WERI-Rb-1 (cell line): ENCODE results near the gene PRKCSH.
A peak's percentile ranks its signal among the peaks of the same experiment; 100 is the strongest.
"Not testable (repeated sequence)": the region's sequence is repeated elsewhere in the genome, so short reads cannot be mapped to it uniquely, and the experiment has no call there.

ENCODE experiments used
- DNase-seq: peaks from one replicate; pipeline ENCODE4 v3.0.0-alpha.2; 2020
- H3K27ac ChIP-seq: fragments of 250-450 bp; sonication (Bioruptor Pico); 2 replicates; pipeline ENCODE4 v1.5.1; 2020; ENCODE audit warnings: mild to moderate bottlenecking, moderate library complexity
- H3K27me3 ChIP-seq: fragments of 250-450 bp; sonication (Bioruptor Pico); 2 replicates; pipeline ENCODE4 v1.5.1; 2021; ENCODE audit warnings: mild to moderate bottlenecking, low read depth, moderate library complexity; ENCODE audit not compliant: insufficient read depth, severe bottlenecking
- H3K36me3 ChIP-seq: fragments of 250-450 bp; sonication (Bioruptor Pico); 2 replicates; pipeline ENCODE4 v1.5.1; 2020; ENCODE audit warnings: mild to moderate bottlenecking, moderate library complexity
- H3K4me3 ChIP-seq: 2 replicates; pipeline ENCODE4 v1.5.1; 2011; ENCODE audit warnings: low read depth, mild to moderate bottlenecking, control low read depth, low read length
- H3K9me3 ChIP-seq: fragments of 250-450 bp; sonication (Bioruptor Pico); 2 replicates; pipeline ENCODE4 v1.5.1; 2021; ENCODE audit warnings: mild to moderate bottlenecking, moderate library complexity; ENCODE audit not compliant: severe bottlenecking
- TF ChIP-seq, protein P1 (sequence below): IDR thresholded peaks from 2 replicates; pipeline ENCODE4 v1.5.1; 2011; ENCODE audit warnings: low read depth, mild to moderate bottlenecking, control low read depth, inconsistent platforms, low read length

PRKCSH gene

DNA sequence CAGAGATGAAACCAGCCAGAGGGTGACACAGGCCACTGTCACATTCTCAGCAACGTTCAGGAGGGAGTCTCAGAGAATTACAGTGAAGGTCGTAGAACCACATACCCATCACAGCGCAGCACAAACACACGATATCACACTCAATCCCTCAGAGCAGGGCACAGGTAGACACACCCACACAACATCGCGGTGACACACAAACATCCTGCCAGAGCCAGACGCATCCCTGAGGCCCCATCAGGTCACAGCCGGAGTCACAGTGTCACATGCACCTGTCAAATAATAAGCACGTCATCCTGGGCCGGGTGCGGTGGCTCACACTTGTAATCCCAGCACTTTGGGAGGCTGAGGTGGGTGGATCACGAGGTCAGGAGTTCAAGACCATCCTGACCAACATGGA is 28.0 kb downstream of the PRKCSH start:
- peak; percentile 18 for DNase-seq
- Histone ChIP-seq H3K36me3 (no peaks in the 10 kb centered on the region), H3K27ac (no peak overlapping the region), H3K4me3 (no peak overlapping the region), H3K27me3 (no peaks in the 10 kb centered on the region), H3K9me3 (no peaks in the 10 kb centered on the region)
- TF ChIP-seq, protein P1, sequence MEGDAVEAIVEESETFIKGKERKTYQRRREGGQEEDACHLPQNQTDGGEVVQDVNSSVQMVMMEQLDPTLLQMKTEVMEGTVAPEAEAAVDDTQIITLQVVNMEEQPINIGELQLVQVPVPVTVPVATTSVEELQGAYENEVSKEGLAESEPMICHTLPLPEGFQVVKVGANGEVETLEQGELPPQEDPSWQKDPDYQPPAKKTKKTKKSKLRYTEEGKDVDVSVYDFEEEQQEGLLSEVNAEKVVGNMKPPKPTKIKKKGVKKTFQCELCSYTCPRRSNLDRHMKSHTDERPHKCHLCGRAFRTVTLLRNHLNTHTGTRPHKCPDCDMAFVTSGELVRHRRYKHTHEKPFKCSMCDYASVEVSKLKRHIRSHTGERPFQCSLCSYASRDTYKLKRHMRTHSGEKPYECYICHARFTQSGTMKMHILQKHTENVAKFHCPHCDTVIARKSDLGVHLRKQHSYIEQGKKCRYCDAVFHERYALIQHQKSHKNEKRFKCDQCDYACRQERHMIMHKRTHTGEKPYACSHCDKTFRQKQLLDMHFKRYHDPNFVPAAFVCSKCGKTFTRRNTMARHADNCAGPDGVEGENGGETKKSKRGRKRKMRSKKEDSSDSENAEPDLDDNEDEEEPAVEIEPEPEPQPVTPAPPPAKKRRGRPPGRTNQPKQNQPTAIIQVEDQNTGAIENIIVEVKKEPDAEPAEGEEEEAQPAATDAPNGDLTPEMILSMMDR: no peak

DNA sequence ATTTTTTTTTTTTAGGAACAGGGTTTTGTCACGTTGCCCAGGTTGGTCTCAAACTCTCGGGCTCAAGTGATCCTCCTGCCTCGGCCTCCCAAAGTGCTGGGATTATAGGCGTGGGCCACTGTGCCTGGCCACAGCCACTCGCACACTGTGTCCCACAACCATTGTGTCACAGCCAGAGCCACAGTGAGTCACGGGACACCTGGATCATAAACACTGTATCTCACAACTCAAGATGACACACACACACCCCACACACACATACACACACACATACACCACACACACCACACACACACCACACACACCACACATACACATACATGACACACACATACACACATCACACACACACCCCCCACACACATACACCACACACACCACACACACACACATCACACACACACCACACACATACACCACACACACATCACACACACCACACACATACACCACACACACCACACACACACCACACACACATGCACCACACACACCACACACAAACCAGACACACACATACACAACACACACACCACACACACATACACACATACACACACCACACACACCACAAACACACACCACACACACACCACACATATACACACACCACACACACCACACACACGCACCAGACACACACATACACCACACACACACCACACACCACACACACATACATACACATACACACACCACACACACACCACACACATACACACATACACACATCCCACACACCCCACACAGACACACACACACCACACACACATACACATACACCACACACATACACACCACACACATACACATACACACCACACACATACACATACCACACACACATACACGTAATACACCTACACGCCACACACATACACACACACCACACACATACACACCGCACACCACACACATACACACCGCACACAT is 29.2 kb downstream of the PRKCSH start:
- H3K4me3 ChIP-seq: no peak overlapping the region

DNA sequence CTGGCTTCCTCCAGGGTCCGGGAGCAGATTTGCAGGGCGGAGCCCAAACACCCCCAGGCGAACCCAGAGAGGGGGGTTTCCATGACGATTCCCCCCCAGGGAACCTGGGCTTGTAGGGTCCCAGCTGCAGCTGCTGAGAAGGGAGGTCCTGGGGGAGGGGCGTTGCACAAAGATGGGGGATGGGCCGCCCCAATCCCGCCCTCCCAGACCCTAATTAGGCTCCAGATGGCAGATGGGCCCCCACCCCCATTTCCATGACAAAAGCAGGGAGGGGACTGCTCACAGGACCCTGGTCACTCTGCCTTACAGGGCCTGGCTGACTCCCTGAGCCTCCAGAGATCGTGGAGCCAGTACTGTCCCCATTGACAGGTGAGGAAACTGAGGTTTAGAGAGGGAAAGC is 30.2 kb downstream of the PRKCSH start:
- Histone ChIP-seq H3K36me3 (no peaks in the 10 kb centered on the region), H3K9me3 (no peaks in the 10 kb centered on the region), H3K27me3 (no peaks in the 10 kb centered on the region), H3K4me3 (no peak overlapping the region), H3K27ac (no peak overlapping the region)
- DNase-seq: peak; percentile 23
- TF ChIP-seq, protein P1: no peak

More for the DNA sequence above, 29.2 kb downstream of the PRKCSH start:
- DNase-seq: no peak
- TF ChIP-seq, protein P1: no peak
- H3K27ac ChIP-seq: no peak overlapping the region
- H3K9me3 ChIP-seq: no peaks in the 10 kb centered on the region
- no peaks in the 10 kb centered on the region for H3K36me3 ChIP-seq
- H3K27me3 ChIP-seq: no peaks in the 10 kb centered on the region

DNA sequence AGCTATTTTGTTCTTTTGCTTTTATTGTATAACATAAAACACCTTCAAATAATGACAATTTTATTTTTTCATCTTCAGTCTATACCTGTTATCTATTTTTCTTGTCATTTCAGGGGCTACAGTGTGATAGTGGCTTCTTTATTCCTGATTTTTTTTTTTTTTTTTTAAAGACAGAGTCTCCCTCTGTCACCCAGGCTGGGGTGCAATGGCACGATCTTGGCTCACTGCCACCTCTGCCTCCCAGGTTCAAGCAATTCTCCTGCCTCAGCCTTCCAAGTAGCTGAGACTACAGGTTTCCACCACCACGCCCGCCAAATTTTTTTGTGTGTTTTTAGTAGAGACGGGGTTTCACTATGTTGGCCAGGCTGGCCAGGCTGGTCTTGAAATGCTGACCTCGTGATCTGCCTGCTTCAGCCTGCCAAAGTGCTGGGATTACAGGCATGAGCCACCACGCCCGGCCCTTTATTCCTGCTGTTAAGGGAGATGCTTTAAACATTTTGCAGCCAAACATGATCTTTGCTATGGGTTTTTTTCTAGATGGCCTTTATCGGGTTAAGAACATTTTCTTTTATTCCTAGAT is 32.9 kb downstream of the PRKCSH start:
- H3K27ac ChIP-seq, H3K9me3 ChIP-seq: not testable (repeated sequence)
- peak; percentile 4 for DNase-seq

DNA sequence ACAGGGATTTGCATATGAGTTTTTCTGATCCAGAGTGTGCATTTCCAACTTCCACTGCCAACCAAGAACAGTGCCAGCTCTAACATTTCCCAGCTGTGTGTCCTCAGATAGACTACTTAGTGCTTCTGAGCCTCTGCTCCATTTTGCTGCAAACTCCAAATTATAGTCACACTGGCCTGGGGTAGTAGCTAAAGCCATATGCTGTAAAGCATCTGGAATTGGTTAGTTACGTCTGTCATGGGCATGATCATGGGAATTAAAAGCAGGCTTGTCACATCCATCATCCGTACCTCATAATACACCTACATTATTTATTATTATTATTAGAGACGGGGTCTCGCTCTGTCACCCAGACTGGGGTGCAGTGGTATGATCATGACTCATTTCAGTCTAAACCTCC is 38.3 kb downstream of the PRKCSH start:
- no peak overlapping the region for H3K27ac ChIP-seq
- DNase-seq: no peak
- no peaks in the 10 kb centered on the region for H3K36me3 ChIP-seq
- no peaks in the 10 kb centered on the region for H3K9me3 ChIP-seq
- no peaks in the 10 kb centered on the region for H3K27me3 ChIP-seq
- TF ChIP-seq, protein P1: no peak
- no peak overlapping the region for H3K4me3 ChIP-seq

More for the DNA sequence above, 32.9 kb downstream of the PRKCSH start:
- not testable (repeated sequence) for H3K4me3 ChIP-seq, H3K36me3 ChIP-seq, H3K27me3 ChIP-seq

DNA sequence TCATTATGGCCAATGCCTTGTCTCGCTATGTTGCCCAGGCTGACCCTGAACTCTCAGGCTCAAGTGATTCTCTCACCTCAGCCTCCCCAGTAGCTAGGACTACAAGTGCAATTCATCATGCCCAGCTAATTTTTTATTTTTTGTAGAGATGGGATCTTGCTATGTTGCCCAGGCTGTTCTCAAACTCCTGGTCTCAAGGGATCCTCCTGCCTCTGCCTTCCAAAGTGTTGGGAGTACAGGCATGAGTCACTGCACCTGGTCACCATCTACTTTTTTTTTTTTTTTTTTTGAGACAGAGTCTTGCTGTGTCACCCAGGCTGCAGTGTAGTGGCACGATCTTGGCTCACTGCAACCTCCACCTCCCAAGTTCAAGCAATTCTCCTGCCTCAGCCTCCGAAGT is 39.9 kb downstream of the PRKCSH start:
- not testable (repeated sequence) for DNase-seq, H3K4me3 ChIP-seq, H3K36me3 ChIP-seq, H3K9me3 ChIP-seq, H3K27ac ChIP-seq
- H3K27me3 ChIP-seq: peaks cover 11% of the 10 kb centered on the region
